B cell (primary cell): ENCODE results near the gene HOXA11. TPM values are rescaled to one million over a fixed set of nuclear protein-coding genes. Genes with fewer than 3 reads are reported as not detected.

Source experiments
- ATAC-seq: fragments of 200-7000 bp; cut with Tn5 transposase; one replicate; pipeline ENCODE4 v1.10.0; 2021; ENCODE audit warnings: low read depth, mild to moderate bottlenecking, moderate number of reproducible peaks, moderate library complexity
- CTCF ChIA-PET: fragments of 350-600 bp; sonication (Branson Sonifier 250); formaldehyde crosslinking; loops from one replicate; lab custom pipeline; 2021; ENCODE audit warnings: antibody characterized with exemption, inconsistent platforms; lab: Charles Lee
- POLR2A ChIA-PET: fragments of 350-600 bp; sonication (Branson Sonifier 250); formaldehyde crosslinking; loops from one replicate; lab custom pipeline; 2021; ENCODE audit warnings: antibody characterized with exemption; lab: Charles Lee
- DNase-seq: peaks from one replicate; pipeline ENCODE4 v3.0.0; 2013
- H2AFZ ChIP-seq: 2 replicates; pipeline ENCODE4 v1.6.1; 2012; ENCODE audit warnings: mild to moderate bottlenecking, low read depth, low read length; ENCODE audit not compliant: insufficient read depth, poor library complexity, severe bottlenecking
- H3K27ac ChIP-seq, 2 donors: 1 replicate in 1 of 2; 2 replicates in 1 of 2; pipeline ENCODE4 v1.5.1; 2012 to 2013; ENCODE audit warnings: low read length in 2 of 2, mild to moderate bottlenecking in 2 of 2, moderate library complexity in 1 of 2
- H3K27me3 ChIP-seq, 4 experiments: fragments of 200-600 bp in 1 of 4; sonication (generic) in 1 of 4; replicated peaks in 1 of 4; 1 replicate in 2 of 4; 2 replicates in 2 of 4; pipeline versions ENCODE4 v1.6.1 to v1.7.0; 2013 to 2016; ENCODE audit warnings: low read length in 3 of 4, mild to moderate bottlenecking in 2 of 4, mixed read lengths in 1 of 4, moderate library complexity in 1 of 4; ENCODE audit not compliant: insufficient read depth in 4 of 4, control insufficient read depth in 3 of 4; ENCODE audit errors: control extremely low read depth in 1 of 4
- H3K36me3 ChIP-seq, 2 experiments: replicated peaks in 1 of 2; 1 replicate in 1 of 2; 2 replicates in 1 of 2; pipeline versions ENCODE4 v1.6.1 to v1.7.1; 2013; ENCODE audit warnings: low read length in 1 of 2; ENCODE audit not compliant: insufficient read depth in 2 of 2, control insufficient read depth in 1 of 2; ENCODE audit errors: control extremely low read depth in 1 of 2, extremely low read depth in 1 of 2
- H3K4me1 ChIP-seq, 2 donors: fragments of 200-600 bp in 1 of 2; sonication (generic) in 1 of 2; 1 replicate in 1 of 2; 2 replicates in 1 of 2; pipeline versions ENCODE4 v1.5.1 to v1.6.1; 2013 to 2017; ENCODE audit warnings: low read length in 2 of 2; ENCODE audit not compliant: control insufficient read depth in 2 of 2, insufficient read depth in 2 of 2
- H3K4me2 ChIP-seq: replicated peaks from 2 replicates; pipeline ENCODE3; 2012; ENCODE audit warnings: mild to moderate bottlenecking, low read depth, low read length; ENCODE audit not compliant: poor library complexity, severe bottlenecking
- H3K4me3 ChIP-seq, 5 experiments: fragments of 200-600 bp in 1 of 5; sonication (generic) in 1 of 5; 1 replicate in 3 of 5; 2 replicates in 2 of 5; pipeline versions ENCODE4 v1.5.1 to v1.7.0; 2011 to 2016; ENCODE audit warnings: low read length in 4 of 5, mild to moderate bottlenecking in 4 of 5, low read depth in 2 of 5, control low read depth in 1 of 5, moderate library complexity in 1 of 5; ENCODE audit not compliant: insufficient read depth in 1 of 5; ENCODE audit errors: control extremely low read depth in 1 of 5, extremely low read depth in 1 of 5
- H3K79me2 ChIP-seq: fragments of 200-600 bp; sonication (generic); one replicate; pipeline ENCODE4 v1.6.0; 2016; ENCODE audit warnings: low read length; ENCODE audit not compliant: control insufficient read depth, insufficient read depth
- H3K9ac ChIP-seq: fragments of 200-600 bp; sonication (generic); 2 replicates; pipeline ENCODE4 v1.6.1; 2017; ENCODE audit warnings: mild to moderate bottlenecking, low read length, moderate library complexity
- H3K9me3 ChIP-seq, 3 donors: one replicate each; pipeline versions ENCODE4 v1.6.1 to v1.7.1; 2013; ENCODE audit warnings: low read length in 2 of 3; ENCODE audit not compliant: control insufficient read depth in 2 of 3, insufficient read depth in 1 of 3; ENCODE audit errors: control extremely low read depth in 1 of 3
- H4K20me1 ChIP-seq: 2 replicates; pipeline ENCODE4 v1.6.0; 2012; ENCODE audit warnings: mild to moderate bottlenecking, low read length; ENCODE audit not compliant: insufficient read depth, control insufficient read depth, poor library complexity, severe bottlenecking
- H3K27ac Mint-ChIP-seq: one replicate; pipeline ENCODE4 v1.8.0; 2021; ENCODE audit warnings: mixed read lengths
- H3K27me3 Mint-ChIP-seq: one replicate; pipeline ENCODE4 v1.8.0; 2021; ENCODE audit warnings: mixed read lengths
- H3K4me1 Mint-ChIP-seq: one replicate; pipeline ENCODE4 v1.8.0; 2021; ENCODE audit warnings: mixed read lengths
- H3K4me3 Mint-ChIP-seq: one replicate; pipeline ENCODE4 v1.8.0; 2021; ENCODE audit warnings: mixed read lengths
- H3K9me3 Mint-ChIP-seq: one replicate; pipeline ENCODE4 v1.8.0; 2022; ENCODE audit warnings: mixed read lengths; ENCODE audit not compliant: insufficient read depth
- EZH2 ChIP-seq: IDR thresholded peaks from 2 replicates; pipeline ENCODE4 v1.6.1; 2012; ENCODE audit warnings: borderline replicate concordance, low read depth, mild to moderate bottlenecking, moderate library complexity, low read length; ENCODE audit not compliant: insufficient read depth, poor library complexity, severe bottlenecking
- WGBS: methylation state at CpG from one replicate; pipeline ENCODE4 v1.1.5; 2013; ENCODE audit warnings: missing lambda C conversion rate; ENCODE audit not compliant: insufficient coverage; 5-methylcytosine and 5-hydroxymethylcytosine counted together
- intact Hi-C: fragments of 100-400 bp; cut with micrococcal nuclease; formaldehyde crosslinking; loops from one replicate; pipeline ENCODE4 v1.10.0; 2022
- polyA plus RNA-seq: library from polyadenylated mRNA; depleted of rRNA; stranded (reverse); fragments of >200 nt; gene quantifications from 2 replicates; pipeline ENCODE4 v1.2.3, GENCODE V29; 2012
- total RNA-seq, 2 donors: library from RNA; stranded (reverse); fragments of 120-200 nt in 1 of 2; gene quantifications; 1 replicate in 1 of 2; 2 replicates in 1 of 2; pipeline versions ENCODE4 v1.2.3 to v1.2.4, GENCODE V29; 2013 to 2022
- TF ChIP-seq, protein P1 (sequence below): fragments of 200-600 bp; IDR thresholded peaks from one replicate; pipeline ENCODE4 v1.8.0; 2022; ENCODE audit warnings: antibody characterized with exemption, mild to moderate bottlenecking

The HOXA11 gene
- total and polyA plus RNA-seq, 2 donors (not counting 1 experiment from before 2014, with no cell fraction given): not detected

DNA sequence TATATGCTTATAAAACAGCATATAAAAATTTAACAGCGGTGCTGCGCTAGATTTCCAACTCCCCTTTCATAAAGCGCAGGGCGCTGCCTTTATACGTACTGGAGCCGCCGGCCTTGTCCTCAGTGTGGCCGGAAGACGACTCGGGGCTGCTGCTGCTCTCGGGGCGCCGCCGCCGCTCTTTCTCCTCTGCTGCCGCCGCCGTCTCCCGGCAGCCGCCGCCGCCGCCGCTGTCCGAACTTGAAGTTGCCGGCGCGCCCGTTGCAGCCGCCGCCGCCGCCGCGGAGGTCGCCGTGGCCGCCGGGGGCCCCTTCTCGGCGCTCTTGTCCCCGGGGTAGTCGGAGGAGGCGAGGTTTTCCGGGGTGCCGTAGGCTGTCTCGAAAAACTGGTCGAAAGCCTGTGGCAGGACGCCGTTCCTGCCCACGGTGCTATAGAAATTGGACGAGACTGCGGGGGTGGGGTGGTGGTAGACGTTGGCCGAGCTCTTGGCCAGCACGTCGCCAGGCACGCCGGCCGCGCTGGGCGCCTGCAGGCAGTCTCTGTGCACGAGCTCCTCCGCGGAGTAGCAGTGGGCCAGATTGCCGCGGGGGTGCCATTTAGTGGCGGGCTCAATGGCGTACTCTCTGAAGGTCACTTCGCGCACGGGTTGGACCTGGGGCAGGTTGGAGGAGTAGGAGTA lies 557 bp downstream of the HOXA11 start:
- 3% methylated on average over 72 of the region's 72 CpGs for WGBS
- Mint-ChIP-seq H3K4me1 (peaks cover 37% of the 10 kb centered on the region), H3K4me3 (peak overlapping the region; percentile 78), H3K27ac (peak overlapping the region; percentile 77), H3K9me3 (no peaks in the 10 kb centered on the region), H3K27me3 (peaks cover 75% of the 10 kb centered on the region)
- ATAC-seq (peak; percentile 23), DNase-seq (peak; percentile 68)
- H3K4me1 ChIP-seq: peaks cover 55 to 69% of the 10 kb centered on the region in 2 donors
- H3K79me2 ChIP-seq: no peaks in the 10 kb centered on the region
- CTCF ChIA-PET: interaction anchor here (1.5 to 3.1 kb wide), 2 partner anchors 15 to 24 kb away, joined by 9 to 11 read pairs; partner anchors contain the start of gene HOXA13
- no peaks in the 10 kb centered on the region for H4K20me1 ChIP-seq
- POLR2A ChIA-PET: no interaction called here
- peak overlapping the region; percentile 71 for H3K4me2 ChIP-seq
- H3K9ac ChIP-seq: peak overlapping the region; percentile 26
- intact Hi-C loops: loop anchor here (1.0 to 5.0 kb wide), 3 partner anchors 11 to 32 kb away; partner anchors contain the start of gene HOXA3
- peak overlapping the region in 4 of 5 experiments; percentile 11 to 28 (median 19) for H3K4me3 ChIP-seq
- TF ChIP-seq, protein P1, sequence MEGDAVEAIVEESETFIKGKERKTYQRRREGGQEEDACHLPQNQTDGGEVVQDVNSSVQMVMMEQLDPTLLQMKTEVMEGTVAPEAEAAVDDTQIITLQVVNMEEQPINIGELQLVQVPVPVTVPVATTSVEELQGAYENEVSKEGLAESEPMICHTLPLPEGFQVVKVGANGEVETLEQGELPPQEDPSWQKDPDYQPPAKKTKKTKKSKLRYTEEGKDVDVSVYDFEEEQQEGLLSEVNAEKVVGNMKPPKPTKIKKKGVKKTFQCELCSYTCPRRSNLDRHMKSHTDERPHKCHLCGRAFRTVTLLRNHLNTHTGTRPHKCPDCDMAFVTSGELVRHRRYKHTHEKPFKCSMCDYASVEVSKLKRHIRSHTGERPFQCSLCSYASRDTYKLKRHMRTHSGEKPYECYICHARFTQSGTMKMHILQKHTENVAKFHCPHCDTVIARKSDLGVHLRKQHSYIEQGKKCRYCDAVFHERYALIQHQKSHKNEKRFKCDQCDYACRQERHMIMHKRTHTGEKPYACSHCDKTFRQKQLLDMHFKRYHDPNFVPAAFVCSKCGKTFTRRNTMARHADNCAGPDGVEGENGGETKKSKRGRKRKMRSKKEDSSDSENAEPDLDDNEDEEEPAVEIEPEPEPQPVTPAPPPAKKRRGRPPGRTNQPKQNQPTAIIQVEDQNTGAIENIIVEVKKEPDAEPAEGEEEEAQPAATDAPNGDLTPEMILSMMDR: no peak
- TF ChIP-seq EZH2: peak; percentile 13
- peaks cover 0 to 96% (median 79%) of the 10 kb centered on the region in 4 experiments for H3K27me3 ChIP-seq
- peak overlapping the region; percentile 36 for H2AFZ ChIP-seq
- H3K27ac ChIP-seq: no peak overlapping the region
- H3K9me3 ChIP-seq: peaks cover 0 to 75% (median 9%) of the 10 kb centered on the region in 3 donors
- H3K36me3 ChIP-seq: no peaks in the 10 kb centered on the region
